ENCODE results near the gene JPH3.

The JPH3 gene

GRCh38 chr16:87697256-87697655, 94.9 kb downstream of the JPH3 start:
- DNase-seq (ENCODE audit: low read depth in 2 of 2), result no peak

- no peak for DNase-seq (ENCODE audit: low read depth in 2 of 2)
Measured at GRCh38 chr16:87697792-87698191, 95.5 kb downstream of the JPH3 start.

GRCh38 chr16:87698241-87698640, 95.9 kb downstream of the JPH3 start:
- no peak for DNase-seq (ENCODE audit: low read depth in 2 of 2)

- DNase-seq (ENCODE audit: low read depth in 2 of 2), result no peak
Measured at GRCh38 chr16:87698676-87699199, 96.4 kb downstream of the JPH3 start.

- DNase-seq (ENCODE audit: low read depth in 2 of 2), result no peak
Measured at GRCh38 chr16:87700406-87701077, 98.2 kb downstream of the JPH3 start.

GRCh38 chr16:87701078-87701460, 98.8 kb downstream of the JPH3 start:
- DNase-seq (ENCODE audit: low read depth in 2 of 2), result no peak

GRCh38 chr16:87701505-87701921, 99.2 kb downstream of the JPH3 start:
- no peak for DNase-seq (ENCODE audit: low read depth in 2 of 2)

GRCh38 chr16:87702325-87702811, 100.1 kb downstream of the JPH3 start:
- DNase-seq (ENCODE audit: low read depth in 2 of 2), result no peak

- DNase-seq (ENCODE audit: low read depth in 2 of 2), result no peak
Measured at GRCh38 chr16:87703071-87703470, 100.8 kb downstream of the JPH3 start.

GRCh38 chr16:87703835-87704375, 101.6 kb downstream of the JPH3 start:
- DNase-seq (ENCODE audit: low read depth in 2 of 2), result no peak

GRCh38 chr16:87704754-87705353, 102.5 kb downstream of the JPH3 start:
- DNase-seq (ENCODE audit: low read depth in 2 of 2), result no peak

- DNase-seq (ENCODE audit: low read depth in 2 of 2), result no peak
Measured at GRCh38 chr16:87705771-87706277, 103.5 kb downstream of the JPH3 start.

- no peak for DNase-seq (ENCODE audit: low read depth in 2 of 2)
Measured at GRCh38 chr16:87706278-87707000, 104.1 kb downstream of the JPH3 start.

- no peak for DNase-seq (ENCODE audit: low read depth in 2 of 2)
Measured at GRCh38 chr16:87707097-87707496, 104.8 kb downstream of the JPH3 start.

- DNase-seq (ENCODE audit: low read depth in 2 of 2), result no peak
Measured at GRCh38 chr16:87707714-87708580, 105.6 kb downstream of the JPH3 start.

GRCh38 chr16:87708881-87709638, 106.8 kb downstream of the JPH3 start:
- DNase-seq (ENCODE audit: low read depth in 2 of 2), result no peak

GRCh38 chr16:87709677-87710076, 107.4 kb downstream of the JPH3 start:
- DNase-seq (ENCODE audit: low read depth in 2 of 2), result no peak

- no peak for DNase-seq (ENCODE audit: low read depth in 2 of 2)
Measured at GRCh38 chr16:87710887-87711286, 108.6 kb downstream of the JPH3 start.

- no peak for DNase-seq (ENCODE audit: low read depth in 2 of 2)
Measured at GRCh38 chr16:87712184-87712762, 110.0 kb downstream of the JPH3 start.

Measured in fibroblast of skin of left biceps (primary cell).